Heart right ventricle (tissue), 16 donors: ENCODE measurements around the gene UIMC1. TPM values are rescaled to one million over a fixed set of nuclear protein-coding genes. Genes with fewer than 3 reads are reported as not detected.

Source experiments
- ATAC-seq, 8 donors: fragments of 200-7000 bp; cut with Tn5 transposase; one replicate each; pipeline ENCODE4 v1.9.1; 2020; ENCODE audit warnings: mild to moderate bottlenecking in 8 of 8, moderate library complexity in 8 of 8, moderate number of reproducible peaks in 1 of 8
- DNase-seq, 2 donors: peaks; one replicate each; pipeline ENCODE4 v3.0.0-alpha.2; 2020
- H3K27ac ChIP-seq, 10 donors: fragments of 200-600 bp; sonication (generic) in 2 of 10; one replicate each; pipeline versions ENCODE4 v1.5.0 to v1.8.0; 2020 to 2022; ENCODE audit warnings: mild to moderate bottlenecking in 3 of 10
- H3K27me3 ChIP-seq, 7 donors: fragments of 200-600 bp; one replicate each; pipeline ENCODE4 v1.8.0; 2021 to 2022; ENCODE audit warnings: mild to moderate bottlenecking in 2 of 7
- H3K36me3 ChIP-seq, 9 donors: fragments of 200-600 bp; sonication (generic) in 1 of 9; one replicate each; pipeline versions ENCODE4 v1.5.0 to v1.8.0; 2020 to 2022; ENCODE audit warnings: mild to moderate bottlenecking in 2 of 9
- H3K4me1 ChIP-seq, 9 donors: fragments of 200-600 bp; sonication (generic) in 1 of 9; one replicate each; pipeline versions ENCODE4 v1.5.0 to v1.8.0; 2020 to 2022; ENCODE audit warnings: mild to moderate bottlenecking in 4 of 9
- H3K4me3 ChIP-seq, 10 donors: fragments of 200-600 bp; sonication (generic) in 2 of 10; one replicate each; pipeline versions ENCODE4 v1.5.0 to v1.8.0; 2020 to 2022; ENCODE audit warnings: mild to moderate bottlenecking in 7 of 10, moderate library complexity in 2 of 10
- H3K9me3 ChIP-seq, 11 donors: fragments of 200-600 bp in 10 of 11; sonication (generic) in 2 of 11; one replicate each; pipeline versions ENCODE4 v1.5.0 to v1.8.0; 2013 to 2022; ENCODE audit warnings: mild to moderate bottlenecking in 2 of 11, control low read depth in 1 of 11, moderate library complexity in 1 of 11
- CTCF ChIP-seq, 9 donors: fragments of 200-600 bp; sonication (generic) in 2 of 9; IDR thresholded peaks; one replicate each; pipeline versions ENCODE4 v1.5.0 to v1.8.0; 2021 to 2022; ENCODE audit warnings: antibody characterized with exemption in 9 of 9, mild to moderate bottlenecking in 5 of 9, moderate library complexity in 1 of 9
- WGBS, 2 donors: extraction: QIAGEN DNeasy Blood & Tissue Kit; methylation state at CpG; one replicate each; pipeline ENCODE4 v1.1.7; 2013; ENCODE audit warnings: inconsistent platforms in 1 of 2; 5-methylcytosine and 5-hydroxymethylcytosine counted together
- intact Hi-C, 10 donors: fragments of 100-400 bp; cut with DNase I; formaldehyde crosslinking; loops; one replicate each; pipeline versions ENCODE4 v1.11.1 to v1.14.2; 2022
- polyA plus RNA-seq, 2 donors: library from polyadenylated mRNA; stranded (reverse); fragments of 200-250 nt; gene quantifications; one replicate each; pipeline ENCODE4 v1.2.3, GENCODE V29; 2013
- total RNA-seq, 10 donors: library from RNA; stranded (reverse); fragmentation: NEBNext Ultra II Directional in 3 of 10; extraction: Animal tissue kit (Norgen Biotek cat#: 25700) in 3 of 10; gene quantifications; one replicate each; pipeline versions ENCODE4 v1.2.1 to v1.2.4, GENCODE V29; 2021 to 2023
- donor health status: Arrhythmogenic right ventricular cardiomyopathy.
- donor health status: ischemic (EF 13 %, LVEDD 7.1; RV severe dilation, severe dysfunction).
- donor health status: healthy with polysubstance abuse.
- donor health status: DM: no; HTN: yes; CAD: no.
- donor health status: DM: no; HTN: no; CAD: no.
- donor health status: ischemic (EF 25% LVEDD 6.9; RV normal size, moderate dysfunction).
- donor health status: ischemic (EF 25% LVEDD 5.7; RV mildly dilated, moderate dysfunction).
- donor health status: healthy.
- donor health status: DM: yes; HTN: yes; CAD: no.
- donor health status: Ischemic cardiomyopathy.
- donor health status: ischemic (EF 35%, LVEDD 5.7; RV mildly dilated, moderate dysfunction).
- donor health status: nonischemic (EF 11% LVEDD 7.7; RV severe dilation, severe dysfunction).
- donor health status: DM: yes; HTN: yes; CAD: no.
- donor health status: PGD.
- donor health status: ischemic (EF 29% LVEDD 5.4; RV normal size, mild dysfunction).
- donor health status: nonischemic (EF 23%, LVEDD 6.1; RV moderate dilation, normal function).

UIMC1 gene
- total and polyA plus RNA-seq, 12 donors: 24.0 to 45.5 (median 35.3) TPM

GRCh38 chr5:176941951-176942350 is 64.6 kb downstream of the UIMC1 start:
- Histone ChIP-seq H3K27me3 (no peaks in the 10 kb centered on the region), H3K4me3 (no peak overlapping the region), H3K27ac (no peak overlapping the region), H3K36me3 (peaks cover 0 to 100% (median 21%) of the 10 kb centered on the region in 9 donors), H3K9me3 (no peaks in the 10 kb centered on the region), H3K4me1 (peaks cover 0 to 19% (median 8%) of the 10 kb centered on the region in 9 donors)
- TF ChIP-seq CTCF (IDR thresholded peaks at IDR 0.05): no peak
- intact Hi-C loops: loop anchor here in 1 of 10 donors (10.0 kb wide), 1 partner anchor 527 kb away; the partner anchor contains the start of gene CLTB
- no peak for DNase-seq
- 68 to 77% methylated on average over 9 of the region's 9 CpGs for WGBS, 2 donors
- no peak for ATAC-seq

GRCh38 chr5:176938472-176938871 is 68.1 kb downstream of the UIMC1 start:
- no peak overlapping the region for H3K27ac ChIP-seq
- H3K4me1 ChIP-seq: peaks cover 0 to 19% (median 8%) of the 10 kb centered on the region in 9 donors
- no peak overlapping the region for H3K4me3 ChIP-seq
- no peaks in the 10 kb centered on the region for H3K9me3 ChIP-seq
- ATAC-seq (no peak), DNase-seq (no peak)
- intact Hi-C loops: no loop called here
- H3K27me3 ChIP-seq: no peaks in the 10 kb centered on the region
- no peak for TF ChIP-seq CTCF (IDR thresholded peaks at IDR 0.05)
- peaks cover 0 to 89% (median 12%) of the 10 kb centered on the region in 9 donors for H3K36me3 ChIP-seq
- 66 to 88% methylated on average over 1 of the region's 1 CpG for WGBS, 2 donors

- Histone ChIP-seq H3K4me3 (no peak overlapping the region), H3K36me3 (peaks cover 0 to 88% (median 27%) of the 10 kb centered on the region in 9 donors), H3K4me1 (peaks cover 0 to 12% (median 8%) of the 10 kb centered on the region in 9 donors), H3K9me3 (no peaks in the 10 kb centered on the region), H3K27me3 (no peaks in the 10 kb centered on the region), H3K27ac (no peak overlapping the region)
- WGBS, 2 donors: 93 to 98% methylated on average over 1 of the region's 1 CpG
- DNase-seq: no peak
- no peak for TF ChIP-seq CTCF (IDR thresholded peaks at IDR 0.05)
- intact Hi-C loops: no loop called here
- ATAC-seq: no peak
These were observed 71.6 kb downstream of the UIMC1 start for GRCh38 chr5:176935017-176935416.

- Histone ChIP-seq H3K27ac (no peak overlapping the region), H3K9me3 (no peaks in the 10 kb centered on the region), H3K4me1 (peaks cover 0 to 12% (median 8%) of the 10 kb centered on the region in 9 donors), H3K36me3 (peaks cover 0 to 88% (median 25%) of the 10 kb centered on the region in 9 donors), H3K4me3 (no peak overlapping the region), H3K27me3 (no peaks in the 10 kb centered on the region)
- intact Hi-C loops: no loop called here
- no peak for ATAC-seq
- DNase-seq: no peak
- TF ChIP-seq CTCF (IDR thresholded peaks at IDR 0.05): no peak
- 89 to 93% methylated on average over 7 of the region's 7 CpGs for WGBS, 2 donors
These were observed 72.2 kb downstream of the UIMC1 start for GRCh38 chr5:176934309-176934930.
